ENCODE results near the gene ST7L. TPM values are rescaled to one million over a fixed set of nuclear protein-coding genes. Genes with fewer than 3 reads are reported as not detected.

ST7L gene
- total RNA-seq, 1 experiment from 2014 or later = 32.7 TPM

DNA sequence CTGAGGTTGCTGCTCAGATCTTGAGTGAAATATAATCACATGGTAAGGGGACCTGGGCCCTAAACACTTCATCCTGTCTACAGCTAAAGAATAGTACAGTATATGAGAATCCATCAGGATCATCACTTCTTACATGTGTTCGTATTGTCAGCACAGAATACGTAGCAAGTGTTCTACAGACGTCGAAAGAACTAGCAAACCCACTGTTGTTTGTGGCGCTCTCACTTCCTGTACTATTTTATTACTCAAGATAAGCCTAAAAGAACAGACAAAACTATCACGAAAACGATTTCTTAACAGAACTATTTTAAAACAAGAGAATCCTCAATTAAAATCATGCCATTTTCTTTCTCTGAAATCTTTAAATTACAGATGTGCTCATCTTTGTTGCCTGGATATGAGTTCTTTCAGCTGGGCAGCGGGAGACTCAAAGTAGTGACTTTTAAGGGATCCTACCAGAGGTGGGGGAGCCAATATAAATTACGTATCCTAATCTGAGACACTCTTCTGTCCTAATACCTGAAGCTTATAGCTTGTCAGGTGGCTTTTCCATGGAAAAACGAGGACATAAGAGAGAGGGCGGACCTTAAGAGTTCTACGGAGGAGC lies 724 bp downstream of the ST7L start:
- DNase-seq (ENCODE audit: low read depth) = peak; percentile 27

- DNase-seq (ENCODE audit: low read depth) = peak; percentile 51
These were observed 4.4 kb downstream of the ST7L start for GRCh38 chr1:112614460-112615065.

- peak; percentile 8 for DNase-seq (ENCODE audit: low read depth)
These were observed 13.2 kb downstream of the ST7L start for GRCh38 chr1:112605633-112606327.

- no peak for DNase-seq (ENCODE audit: low read depth)
These were observed 15.4 kb downstream of the ST7L start for GRCh38 chr1:112603541-112603940.

DNA sequence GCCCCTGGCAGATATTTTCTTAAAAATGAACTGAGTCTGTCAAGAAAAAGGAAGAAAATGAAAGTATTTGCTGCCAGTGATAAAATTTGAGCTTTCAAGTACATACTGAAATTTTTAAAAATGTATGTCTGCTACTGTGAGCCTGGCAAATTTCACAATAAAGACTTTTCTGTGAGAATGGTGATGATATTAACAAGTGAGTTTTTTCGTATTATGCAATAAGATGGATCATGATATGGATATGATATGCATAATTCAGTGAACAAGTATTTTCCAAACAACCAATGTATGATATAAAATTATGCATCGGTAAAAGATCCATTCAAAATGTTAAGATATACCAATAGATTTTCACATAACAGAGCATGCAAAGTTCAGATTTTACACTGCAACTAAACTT lies 15.9 kb downstream of the ST7L start:
- DNase-seq (ENCODE audit: low read depth) = no peak

DNA sequence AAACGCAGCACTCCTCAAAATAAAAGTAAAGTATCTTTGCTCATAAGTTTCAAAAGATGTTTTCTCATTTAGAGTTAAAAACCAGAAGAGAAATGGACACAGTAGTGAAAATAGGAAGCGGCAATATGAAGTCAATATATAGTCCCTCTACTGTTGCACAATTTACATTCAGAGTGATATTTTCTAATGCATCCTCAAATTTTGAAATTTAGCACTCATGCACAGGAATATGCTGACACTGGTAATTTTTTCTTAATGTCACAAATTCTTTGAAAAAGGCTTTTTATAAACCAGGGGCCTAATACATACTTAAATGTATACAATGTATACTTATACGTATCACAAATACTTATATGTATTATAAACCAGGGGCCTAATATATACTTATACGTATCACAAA lies 19.5 kb downstream of the ST7L start:
- no peak for DNase-seq (ENCODE audit: low read depth)

DNA sequence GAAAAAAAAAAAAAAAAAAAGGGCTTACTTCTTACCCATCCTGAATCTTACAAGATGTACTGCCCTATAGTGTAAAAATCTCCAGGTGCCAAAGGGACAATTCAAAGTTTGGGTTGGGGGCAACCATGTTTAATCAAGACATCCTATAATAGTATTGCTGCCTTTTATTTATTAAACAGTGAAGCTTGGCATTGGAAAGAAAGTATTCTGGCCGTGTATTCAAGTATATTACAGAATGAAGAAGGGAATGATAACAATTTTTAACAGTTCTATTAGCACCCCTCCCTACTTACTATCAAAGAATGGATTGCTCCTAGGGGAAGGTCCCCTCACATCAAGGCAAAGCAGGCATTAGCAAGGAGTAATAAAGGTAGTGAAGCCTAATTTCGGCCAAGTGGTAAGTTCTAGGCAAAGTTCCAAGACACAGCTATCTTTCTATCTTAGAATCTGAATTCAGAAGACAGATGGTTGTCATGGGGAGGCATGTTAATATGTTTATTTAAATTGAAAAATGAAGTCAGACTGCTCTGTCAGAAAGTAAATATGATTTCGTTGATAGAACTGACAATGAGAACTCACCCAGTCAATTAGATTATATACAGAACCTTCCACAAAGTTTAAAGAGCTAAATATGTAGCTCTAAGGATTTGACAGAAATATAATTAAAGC lies 24.6 kb downstream of the ST7L start:
- no peak for DNase-seq (ENCODE audit: low read depth)

- no peak for DNase-seq (ENCODE audit: low read depth)
These were observed 29.2 kb downstream of the ST7L start for GRCh38 chr1:112589766-112590165.

GRCh38 chr1:112583366-112583765 lies 35.6 kb downstream of the ST7L start:
- DNase-seq (ENCODE audit: low read depth) = no peak

DNA sequence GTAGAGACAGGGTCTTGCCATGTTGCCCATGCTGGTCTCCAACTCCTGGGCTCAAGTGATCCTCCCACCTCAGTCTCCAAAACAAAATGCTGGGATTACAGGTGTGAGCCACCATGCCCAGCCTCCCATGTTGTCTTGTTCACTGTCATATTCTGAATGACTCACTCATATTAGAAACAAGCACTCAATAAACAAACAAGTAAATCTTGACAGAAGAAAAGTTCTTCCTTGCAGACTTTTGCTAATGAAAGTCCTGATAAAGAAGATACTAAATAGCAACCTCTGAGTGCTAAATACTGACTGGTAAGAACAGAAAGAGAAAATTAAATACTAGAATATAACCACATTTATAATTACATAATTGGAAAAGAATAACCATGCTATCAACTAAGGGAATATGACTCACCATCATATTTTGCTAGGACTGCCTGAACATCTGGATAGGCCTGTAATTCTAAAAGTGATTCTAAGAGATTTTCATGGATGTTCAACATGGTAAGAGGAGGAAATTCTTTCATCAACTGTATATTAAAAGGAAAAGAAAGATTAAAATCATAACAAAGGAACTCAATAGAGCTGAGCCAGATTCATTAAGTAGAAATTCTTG lies 37.3 kb downstream of the ST7L start:
- DNase-seq (ENCODE audit: low read depth) = no peak

DNA sequence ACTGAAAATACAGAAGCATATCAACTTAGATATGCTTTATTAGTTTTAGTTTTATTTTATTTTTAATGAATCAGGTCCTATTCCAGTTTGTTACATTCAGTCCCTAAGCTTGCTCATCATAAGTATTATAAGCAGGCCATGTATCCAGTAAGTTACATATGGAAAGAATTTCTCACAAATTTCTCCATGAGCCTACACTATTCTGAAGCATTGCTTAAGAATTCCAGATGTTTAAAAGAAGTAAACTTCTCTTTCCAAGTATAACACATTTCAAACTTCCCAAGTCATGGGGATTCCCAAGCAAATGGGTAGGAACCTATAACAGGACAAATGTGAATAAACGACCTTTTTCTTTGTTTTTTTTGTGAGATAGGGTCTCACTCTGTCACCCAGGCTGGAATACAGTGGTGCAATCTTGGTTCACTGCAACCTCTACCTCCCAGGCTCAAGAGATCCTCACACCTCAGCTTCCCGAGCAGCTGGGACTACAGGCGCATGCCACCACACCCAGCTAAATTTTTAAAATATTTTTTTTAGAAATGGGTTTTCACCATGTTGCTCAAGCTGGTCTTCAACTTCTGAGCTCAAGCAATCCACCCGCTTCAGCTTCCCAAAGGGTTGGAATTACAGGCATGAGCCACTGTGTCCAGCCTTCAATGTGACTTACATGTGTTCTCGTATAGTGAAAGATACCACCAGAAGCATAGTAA lies 39.0 kb downstream of the ST7L start:
- DNase-seq (ENCODE audit: low read depth) = no peak

GRCh38 chr1:112576240-112576639 lies 42.7 kb downstream of the ST7L start:
- no peak for DNase-seq (ENCODE audit: low read depth)

DNA sequence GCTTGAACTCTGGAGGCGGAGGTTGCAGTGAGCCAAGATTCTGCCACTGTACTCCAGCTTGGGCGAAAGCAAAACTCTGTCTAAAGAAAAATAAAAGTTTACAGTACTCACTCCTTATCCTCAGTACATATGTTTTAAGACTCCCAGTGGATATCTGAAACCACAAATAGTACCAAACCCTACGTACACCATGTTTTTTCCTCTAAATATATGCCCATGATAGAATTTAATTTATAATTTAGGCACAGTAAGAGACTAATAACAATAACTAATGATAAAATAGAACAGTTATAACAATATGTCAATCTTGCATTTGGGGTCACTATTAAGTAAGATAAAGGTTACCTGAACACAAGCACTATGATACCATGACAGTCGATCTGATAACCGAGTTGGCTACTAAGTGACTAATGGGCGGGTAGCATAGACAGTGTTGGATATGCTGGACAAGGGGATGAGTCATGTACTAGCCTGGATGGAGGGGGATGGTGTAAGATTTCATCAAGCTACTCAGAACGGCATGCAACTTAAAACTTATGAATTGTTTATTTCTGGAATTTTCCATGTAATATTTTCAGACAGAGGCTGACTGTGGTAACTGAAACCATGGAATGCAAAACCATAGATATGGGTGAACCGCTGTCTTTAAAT lies 43.7 kb downstream of the ST7L start:
- peak; percentile 95 for DNase-seq (ENCODE audit: low read depth)

DNA sequence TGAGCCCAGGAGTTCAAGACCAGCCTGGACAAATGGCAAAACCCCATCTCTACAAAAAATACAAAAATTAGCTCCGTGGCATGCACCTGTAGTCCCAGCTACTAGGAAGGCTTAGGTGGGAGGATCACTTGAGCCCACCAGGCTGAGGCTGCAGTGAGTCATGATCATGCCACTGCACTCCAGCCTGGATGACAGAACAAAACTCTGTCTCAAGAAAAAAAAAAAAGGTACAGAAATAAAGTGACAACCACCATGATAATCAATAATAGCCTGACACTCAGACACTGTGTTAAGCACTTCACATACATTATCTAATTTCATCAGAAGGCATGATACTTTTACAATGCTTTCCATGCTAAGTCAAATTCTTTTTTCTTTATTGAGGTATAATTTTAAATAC lies 53.1 kb downstream of the ST7L start:
- no peak for DNase-seq (ENCODE audit: low read depth)

- DNase-seq (ENCODE audit: low read depth) = no peak
These were observed 54.9 kb downstream of the ST7L start for GRCh38 chr1:112564081-112564480.

DNA sequence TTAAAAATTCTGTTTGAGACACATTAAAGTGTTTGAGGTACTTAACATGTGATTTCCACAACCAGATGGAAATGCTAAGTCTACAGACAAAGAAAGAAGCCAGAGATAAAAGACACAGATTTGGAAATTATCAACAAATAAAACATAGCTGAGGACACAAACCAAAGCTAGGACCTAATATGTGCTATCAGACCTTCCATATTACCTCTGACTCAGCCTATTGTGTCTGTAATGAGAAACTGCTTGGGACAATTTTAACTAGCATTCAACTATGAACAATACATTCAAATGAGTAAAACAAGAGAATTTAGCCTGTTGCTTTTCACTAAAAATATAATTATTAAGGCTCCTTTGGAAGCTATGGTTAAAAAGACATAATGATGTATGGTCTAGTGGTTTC lies 55.6 kb downstream of the ST7L start:
- no peak for DNase-seq (ENCODE audit: low read depth)

DNA sequence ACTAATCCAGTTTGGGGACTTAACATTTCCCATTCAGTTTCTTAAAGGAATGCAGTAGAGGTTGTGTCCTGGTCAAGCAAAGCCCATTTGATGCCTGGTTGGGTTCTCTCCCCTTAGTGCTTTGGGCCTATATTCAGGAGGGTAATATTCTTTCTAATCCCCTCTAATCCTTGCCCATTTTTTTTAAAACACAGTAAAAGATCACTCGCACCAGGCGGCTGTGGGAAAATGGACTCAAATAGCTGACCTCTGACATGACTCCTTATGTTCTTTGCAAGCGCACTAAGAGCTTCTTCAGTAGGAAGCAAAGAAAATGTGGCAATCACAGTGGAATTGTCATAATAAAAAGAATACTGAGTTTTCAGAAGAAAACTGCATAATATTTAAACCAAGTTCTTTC lies 60.3 kb downstream of the ST7L start:
- DNase-seq (ENCODE audit: low read depth) = no peak

- peak; percentile 12 for DNase-seq (ENCODE audit: low read depth)
These were observed 61.6 kb downstream of the ST7L start for GRCh38 chr1:112557385-112557784.

DNA sequence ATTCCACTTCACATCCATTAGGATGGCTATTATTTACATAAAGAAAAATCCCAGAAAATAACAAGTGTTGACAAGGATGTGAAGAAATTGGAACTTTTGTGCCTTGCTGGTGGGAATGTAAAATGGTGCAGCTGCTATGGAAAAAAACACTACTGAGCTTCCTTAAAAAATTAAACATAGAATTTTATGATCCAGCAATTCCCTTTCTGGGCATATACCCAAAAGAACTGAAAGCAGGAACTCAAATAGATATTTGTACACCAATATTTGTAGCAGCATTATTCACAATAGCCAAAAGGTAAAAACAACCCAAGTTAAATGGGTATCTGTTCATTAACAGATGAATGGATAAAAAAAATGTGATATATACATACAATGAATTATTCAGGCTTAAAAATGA lies 64.5 kb downstream of the ST7L start:
- no peak for DNase-seq (ENCODE audit: low read depth)

GRCh38 chr1:112549590-112549989 lies 69.4 kb downstream of the ST7L start:
- DNase-seq (ENCODE audit: low read depth) = no peak

DNA sequence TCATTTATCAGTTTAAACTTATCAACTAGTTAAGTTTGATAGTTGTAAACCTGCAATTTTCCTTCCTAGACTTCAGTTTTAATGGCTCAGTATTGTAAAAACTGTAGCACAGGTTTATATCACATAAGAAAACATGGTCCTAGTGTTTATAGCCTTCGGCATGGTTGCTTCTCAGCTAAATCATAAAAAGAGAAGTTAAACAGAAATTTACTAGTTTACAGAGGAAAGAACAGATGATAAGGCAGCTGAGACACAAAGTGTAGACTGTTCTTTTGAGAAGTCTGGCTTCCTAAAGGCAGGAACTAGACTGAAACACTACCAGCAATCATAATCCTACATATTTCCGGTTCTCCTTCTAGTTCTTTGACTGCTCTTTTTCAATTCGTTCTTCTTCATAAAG lies 70.4 kb downstream of the ST7L start:
- DNase-seq (ENCODE audit: low read depth) = no peak
